ENCODE measurements around the gene TINCR.

DNA sequence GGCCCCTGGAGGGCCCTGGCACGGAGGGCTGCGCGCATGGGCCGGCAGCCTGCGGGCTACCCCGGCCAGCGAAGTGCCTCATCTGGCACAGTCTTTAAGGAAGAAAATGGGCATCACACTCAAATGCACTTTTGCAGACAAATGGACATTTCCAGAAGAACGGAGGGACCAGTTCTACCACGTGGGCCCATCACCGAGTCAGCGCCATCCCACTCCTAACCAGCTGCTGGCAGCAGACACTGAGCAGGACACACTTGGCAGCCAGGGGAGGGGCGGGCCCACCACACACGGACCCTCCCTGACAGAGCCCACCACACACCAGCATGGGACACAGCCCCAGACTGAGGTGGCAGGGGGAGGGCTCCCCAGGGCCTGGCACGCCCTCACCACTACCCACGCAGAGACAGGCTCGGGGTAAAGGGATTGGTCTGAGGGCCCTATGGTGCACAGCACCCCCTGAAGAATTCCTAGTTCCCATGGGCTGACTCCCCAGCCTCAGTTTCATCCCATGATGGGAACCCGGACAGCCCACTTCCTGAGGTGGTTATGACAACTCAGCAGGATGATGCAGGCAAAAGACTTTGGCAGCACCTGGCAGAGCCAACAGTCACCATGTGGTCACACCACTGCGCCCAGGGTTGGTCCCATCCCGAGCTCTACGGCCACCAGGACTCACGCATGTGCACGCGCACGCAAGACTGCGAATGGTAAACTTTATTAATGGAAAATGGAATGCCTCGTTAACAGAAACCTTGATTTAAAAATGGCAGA lies 18.7 kb upstream of the TINCR start:
- no peak for TF ChIP-seq POLR2A (IDR thresholded peaks at IDR 0.05)
- TF ChIP-seq, protein P1, sequence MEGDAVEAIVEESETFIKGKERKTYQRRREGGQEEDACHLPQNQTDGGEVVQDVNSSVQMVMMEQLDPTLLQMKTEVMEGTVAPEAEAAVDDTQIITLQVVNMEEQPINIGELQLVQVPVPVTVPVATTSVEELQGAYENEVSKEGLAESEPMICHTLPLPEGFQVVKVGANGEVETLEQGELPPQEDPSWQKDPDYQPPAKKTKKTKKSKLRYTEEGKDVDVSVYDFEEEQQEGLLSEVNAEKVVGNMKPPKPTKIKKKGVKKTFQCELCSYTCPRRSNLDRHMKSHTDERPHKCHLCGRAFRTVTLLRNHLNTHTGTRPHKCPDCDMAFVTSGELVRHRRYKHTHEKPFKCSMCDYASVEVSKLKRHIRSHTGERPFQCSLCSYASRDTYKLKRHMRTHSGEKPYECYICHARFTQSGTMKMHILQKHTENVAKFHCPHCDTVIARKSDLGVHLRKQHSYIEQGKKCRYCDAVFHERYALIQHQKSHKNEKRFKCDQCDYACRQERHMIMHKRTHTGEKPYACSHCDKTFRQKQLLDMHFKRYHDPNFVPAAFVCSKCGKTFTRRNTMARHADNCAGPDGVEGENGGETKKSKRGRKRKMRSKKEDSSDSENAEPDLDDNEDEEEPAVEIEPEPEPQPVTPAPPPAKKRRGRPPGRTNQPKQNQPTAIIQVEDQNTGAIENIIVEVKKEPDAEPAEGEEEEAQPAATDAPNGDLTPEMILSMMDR (IDR thresholded peaks at IDR 0.05) = no peak

Measured in right lobe of liver (tissue), 4 donors.